HepG2 (cell line): ENCODE results near the gene SECTM1. TPM values are rescaled to one million over a fixed set of nuclear protein-coding genes. Genes with fewer than 3 reads are reported as not detected.

Experiments
- ATF7 ChIP-seq, 2 experiments: fragments of 450-650 bp in 1 of 2; sonication (generic) in 1 of 2; formaldehyde crosslinking in 1 of 2; IDR thresholded peaks; 2 replicates each; pipeline versions ENCODE4 v1.4.0 to v1.6.1; 2016 to 2020; ENCODE audit warnings: antibody characterized with exemption in 1 of 2, mild to moderate bottlenecking in 1 of 2, missing genetic modification reagents in 1 of 2
- CENPT ChIP-seq: sonication (generic); formaldehyde crosslinking; IDR thresholded peaks from 2 replicates; pipeline ENCODE4 v1.8.0; 2022; ENCODE audit warnings: low read depth, mild to moderate bottlenecking, moderate library complexity, missing genetic modification reagents
- FOXO4 ChIP-seq: sonication (generic); formaldehyde crosslinking; conservative IDR thresholded peaks from 2 replicates; pipeline ENCODE4 v1.8.1; 2023; ENCODE audit warnings: missing genetic modification reagents
- HOMEZ ChIP-seq: IDR thresholded peaks from 2 replicates; pipeline ENCODE4 v1.6.1; 2016; ENCODE audit warnings: low read depth
- IKZF5 ChIP-seq: IDR thresholded peaks from 2 replicates; pipeline ENCODE4 v1.6.1; 2018; ENCODE audit warnings: missing genetic modification reagents, mild to moderate bottlenecking, missing compliant biosample characterization
- KLF11 ChIP-seq: IDR thresholded peaks from 2 replicates; pipeline ENCODE4 v1.6.1; 2016; ENCODE audit warnings: missing compliant biosample characterization
- MED13 ChIP-seq: sonication (generic); formaldehyde crosslinking; IDR thresholded peaks from 2 replicates; pipeline ENCODE4 v1.5.0; 2020; ENCODE audit warnings: missing genetic modification reagents
- MIER2 ChIP-seq: IDR thresholded peaks from 2 replicates; pipeline ENCODE4 v1.6.1; 2016; ENCODE audit warnings: missing biosample characterization, missing genetic modification reagents
- PHF21A ChIP-seq: sonication (generic); formaldehyde crosslinking; IDR thresholded peaks from 2 replicates; pipeline ENCODE4 v1.5.0; 2020; ENCODE audit warnings: mild to moderate bottlenecking, missing genetic modification reagents
- REPIN1 ChIP-seq: sonication (generic); formaldehyde crosslinking; IDR thresholded peaks from 2 replicates; pipeline ENCODE4 v1.8.0; 2022; ENCODE audit warnings: missing genetic modification reagents, low read depth, mild to moderate bottlenecking, borderline replicate concordance
- RFX3 ChIP-seq: IDR thresholded peaks from 2 replicates; pipeline ENCODE4 v1.6.1; 2016; ENCODE audit warnings: missing biosample characterization, missing genetic modification reagents
- SALL2 ChIP-seq: sonication (generic); formaldehyde crosslinking; IDR thresholded peaks from 2 replicates; pipeline ENCODE4 v1.8.1; 2023; ENCODE audit warnings: mild to moderate bottlenecking, missing genetic modification reagents, inconsistent platforms
- SMAD9 ChIP-seq: sonication (generic); formaldehyde crosslinking; IDR thresholded peaks from 2 replicates; pipeline ENCODE4 v1.5.1; 2020; ENCODE audit warnings: mild to moderate bottlenecking, missing genetic modification reagents
- SYNCRIP ChIP-seq: fragments of 200-400 bp; formaldehyde crosslinking; IDR thresholded peaks from 2 replicates; pipeline ENCODE4 v1.6.1; 2018; ENCODE audit warnings: mild to moderate bottlenecking, low read depth, low read length; ENCODE audit not compliant: insufficient read depth
- TAF1 ChIP-seq: sonication (generic); formaldehyde crosslinking; IDR thresholded peaks from 2 replicates; pipeline ENCODE4 v1.4.0; 2020; ENCODE audit warnings: missing genetic modification reagents
- TARDBP ChIP-seq: sonication (generic); formaldehyde crosslinking; IDR thresholded peaks from 2 replicates; pipeline ENCODE4 v1.8.0; 2022; ENCODE audit warnings: mild to moderate bottlenecking, missing genetic modification reagents
- ZKSCAN1 ChIP-seq: fragments of 150-350 bp; IDR thresholded peaks from 2 replicates; pipeline ENCODE4 v1.6.1; 2014; ENCODE audit warnings: low read length
- ZNF20 ChIP-seq: sonication (generic); formaldehyde crosslinking; IDR thresholded peaks from 2 replicates; pipeline ENCODE4 v1.4.0; 2020; ENCODE audit warnings: mild to moderate bottlenecking, moderate library complexity, missing genetic modification reagents
- ZNF256 ChIP-seq: sonication (generic); formaldehyde crosslinking; conservative IDR thresholded peaks from 2 replicates; pipeline ENCODE4 v1.4.0; 2020; ENCODE audit warnings: missing genetic modification reagents
- ZNF326 ChIP-seq: sonication (generic); formaldehyde crosslinking; IDR thresholded peaks from 2 replicates; pipeline ENCODE4 v1.4.0; 2020; ENCODE audit warnings: missing genetic modification reagents, borderline replicate concordance
- ZNF598 ChIP-seq: sonication (generic); formaldehyde crosslinking; IDR thresholded peaks from 2 replicates; pipeline ENCODE4 v1.5.1; 2020; ENCODE audit warnings: mild to moderate bottlenecking, missing genetic modification reagents, borderline replicate concordance
- ZNF607 ChIP-seq: sonication (generic); formaldehyde crosslinking; IDR thresholded peaks from 2 replicates; pipeline ENCODE4 v1.5.1; 2020; ENCODE audit warnings: missing genetic modification reagents, mild to moderate bottlenecking, borderline replicate concordance
- ZNF660 ChIP-seq: sonication (generic); formaldehyde crosslinking; IDR thresholded peaks from 2 replicates; pipeline ENCODE4 v1.5.1; 2020; ENCODE audit warnings: mild to moderate bottlenecking, low read depth, missing genetic modification reagents, borderline replicate concordance
- ZNF713 ChIP-seq: sonication (generic); formaldehyde crosslinking; IDR thresholded peaks from 2 replicates; pipeline ENCODE4 v1.4.0; 2020; ENCODE audit warnings: mild to moderate bottlenecking, missing genetic modification reagents
- ZNF788 ChIP-seq: sonication (generic); formaldehyde crosslinking; IDR thresholded peaks from 2 replicates; pipeline ENCODE4 v1.5.0; 2020; ENCODE audit warnings: mild to moderate bottlenecking, missing genetic modification reagents, borderline replicate concordance
- ZNF883 ChIP-seq: sonication (generic); formaldehyde crosslinking; IDR thresholded peaks from 2 replicates; pipeline ENCODE4 v1.5.1; 2020; ENCODE audit warnings: mild to moderate bottlenecking, missing genetic modification reagents; ENCODE audit errors: not compliant biosample characterization
- polyA plus RNA-seq, 8 experiments: library from polyadenylated mRNA; depleted of rRNA in 3 of 8; stranded (reverse) in 7 of 8; unstranded in 1 of 8; fragments of >200 nt; fragmentation: Illumina TruSeq in 4 of 8; extraction: Trizol in 4 of 8; gene quantifications; 2 replicates each; pipeline versions ENCODE4 v1.2.1 to v1.2.3, GENCODE V29; 2011 to 2016; ENCODE audit warnings: low read depth in 4 of 8, missing spikeins in 1 of 8, mixed read lengths in 1 of 8; ENCODE audit not compliant: insufficient read depth in 1 of 8
- total RNA-seq, 5 experiments: library from RNA; depleted of rRNA; stranded (reverse); fragments of >200 nt; fragmentation: Illumina TruSeq; extraction: Trizol; gene quantifications; 2 replicates each; pipeline ENCODE4 v1.2.3, GENCODE V29; 2016; ENCODE audit warnings: low read depth in 1 of 5

The SECTM1 gene
- total and polyA plus RNA-seq, 2 of the 13 experiments (the other 11 are each of a cell fraction or from before 2014, with no cell fraction given) = 3.5 to 5.3 TPM

- TF ChIP-seq TARDBP (CRISPR knock-in tag) = peak; percentile 78; the same call in 1 of the 2 replicates
- no peak for TF ChIP-seq ZNF713 (CRISPR knock-in tag)
- no peak for TF ChIP-seq MIER2 (CRISPR knock-in tag)
- peak; percentile 52; the same call in 1 of the 2 replicates for TF ChIP-seq REPIN1 (CRISPR knock-in tag)
- no peak for TF ChIP-seq FOXO4 (CRISPR knock-in tag)
- TF ChIP-seq TAF1 (CRISPR knock-in tag) = peak; percentile 44; the same call in 1 of the 2 replicates
- 0 out of 2 replicates have a peak, but pooled peaks have one; percentile 41 for TF ChIP-seq IKZF5 (CRISPR knock-in tag)
- TF ChIP-seq ZNF20 (CRISPR knock-in tag) = no peak
- no peak for TF ChIP-seq ZNF326
- peak; percentile 91 for TF ChIP-seq PHF21A (CRISPR knock-in tag)
- peak; percentile 22; the same call in 1 of the 2 replicates for TF ChIP-seq SMAD9 (CRISPR knock-in tag)
- no peak for TF ChIP-seq ATF7 (IDR thresholded peaks at IDR 0.05)
- TF ChIP-seq ATF7 (CRISPR knock-in tag; IDR thresholded peaks at IDR 0.05) = peak; percentile 43; the same call in 1 of the 2 replicates
- TF ChIP-seq ZNF256 (CRISPR knock-in tag) = no peak; the same call in 1 of the 2 replicates
- TF ChIP-seq ZNF788 (CRISPR knock-in tag) = peak; percentile 90
- TF ChIP-seq ZNF660 = no peak
- TF ChIP-seq SYNCRIP = no peak
- TF ChIP-seq RFX3 = no peak
- TF ChIP-seq ZNF883 (CRISPR knock-in tag) = peak; percentile 82
- peak; percentile 57; the same call in 1 of the 2 replicates for TF ChIP-seq KLF11
- TF ChIP-seq SALL2 = peak; percentile 39; the same call in 1 of the 2 replicates
- TF ChIP-seq ZNF598 (CRISPR knock-in tag) = peak; percentile 89; the same call in 1 of the 2 replicates
- 0 out of 2 replicates have a peak, but pooled peaks have one; percentile 14 for TF ChIP-seq HOMEZ (CRISPR knock-in tag)
- TF ChIP-seq ZNF607 (CRISPR knock-in tag) = peak; percentile 92
- TF ChIP-seq CENPT (CRISPR knock-in tag) = no peak; the same call in 1 of the 2 replicates
- TF ChIP-seq MED13 (CRISPR knock-in tag) = peak; percentile 39
- TF ChIP-seq ZKSCAN1 = no peak
Observed at GRCh38 chr17:82325286-82326180, 8.0 kb downstream of the SECTM1 start (continued).
